Non-pigmented ciliary epithelial cell (primary cell): ENCODE results near the gene SLC15A1.

Experiments used
- DNase-seq: peaks from one replicate; pipeline ENCODE4 v3.0.0-alpha.2; 2010; ENCODE audit warnings: low read depth

SLC15A1 gene

GRCh38 chr13:98751861-98752466 is 508 bp downstream of the SLC15A1 start:
- DNase-seq = no peak

- no peak for DNase-seq
These were observed 1.1 kb downstream of the SLC15A1 start for GRCh38 chr13:98751367-98751782.

GRCh38 chr13:98749501-98749900 is 3.0 kb downstream of the SLC15A1 start:
- no peak for DNase-seq

GRCh38 chr13:98746968-98747367 is 5.5 kb downstream of the SLC15A1 start:
- no peak for DNase-seq

- DNase-seq = no peak
These were observed 9.1 kb downstream of the SLC15A1 start for GRCh38 chr13:98743377-98743776.

GRCh38 chr13:98742961-98743360 is 9.5 kb downstream of the SLC15A1 start:
- DNase-seq = no peak

GRCh38 chr13:98741741-98742435 is 10.6 kb downstream of the SLC15A1 start:
- no peak for DNase-seq

- DNase-seq = no peak
These were observed 12.3 kb downstream of the SLC15A1 start for GRCh38 chr13:98740131-98740530.

- DNase-seq = no peak
These were observed 13.5 kb downstream of the SLC15A1 start for GRCh38 chr13:98738993-98739392.

GRCh38 chr13:98738213-98738612 is 14.3 kb downstream of the SLC15A1 start:
- DNase-seq = no peak

GRCh38 chr13:98731925-98732324 is 20.5 kb downstream of the SLC15A1 start:
- no peak for DNase-seq

- DNase-seq = no peak
These were observed 21.4 kb downstream of the SLC15A1 start for GRCh38 chr13:98731038-98731437.

GRCh38 chr13:98730441-98730840 is 22.0 kb downstream of the SLC15A1 start:
- DNase-seq = no peak

- no peak for DNase-seq
These were observed 22.8 kb downstream of the SLC15A1 start for GRCh38 chr13:98729658-98730057.

GRCh38 chr13:98722958-98723357 is 29.5 kb downstream of the SLC15A1 start:
- DNase-seq = no peak

GRCh38 chr13:98721825-98722510 is 30.5 kb downstream of the SLC15A1 start:
- DNase-seq = no peak

GRCh38 chr13:98719527-98720250 is 32.8 kb downstream of the SLC15A1 start:
- no peak for DNase-seq

- no peak for DNase-seq
These were observed 34.6 kb downstream of the SLC15A1 start for GRCh38 chr13:98717891-98718290.

- no peak for DNase-seq
These were observed 35.2 kb downstream of the SLC15A1 start for GRCh38 chr13:98717256-98717655.

GRCh38 chr13:98710521-98710920 is 42.0 kb downstream of the SLC15A1 start:
- DNase-seq = no peak

GRCh38 chr13:98707281-98707999 is 45.0 kb downstream of the SLC15A1 start:
- no peak for DNase-seq
